GM19099 (cell line): ENCODE measurements around the gene SLC22A13.

Experiments
- POLR2A ChIP-seq: IDR thresholded peaks from 3 replicates; pipeline ENCODE4 v1.6.1; 2011; ENCODE audit warnings: low read depth; ENCODE audit not compliant: insufficient read length; ENCODE audit errors: extremely low read depth

SLC22A13 gene

GRCh38 chr3:38253704-38254103 lies 11.9 kb upstream of the SLC22A13 start:
- no peak for TF ChIP-seq POLR2A

GRCh38 chr3:38254872-38255271 lies 10.7 kb upstream of the SLC22A13 start:
- no peak for TF ChIP-seq POLR2A

- TF ChIP-seq POLR2A: no peak
Observed at GRCh38 chr3:38255627-38256026, 10.0 kb upstream of the SLC22A13 start.

GRCh38 chr3:38257583-38257982 lies 8.0 kb upstream of the SLC22A13 start:
- no peak for TF ChIP-seq POLR2A

- TF ChIP-seq POLR2A: no peak
Observed at GRCh38 chr3:38260474-38260873, 5.1 kb upstream of the SLC22A13 start.

GRCh38 chr3:38264353-38264771 lies 1.2 kb upstream of the SLC22A13 start:
- no peak for TF ChIP-seq POLR2A

GRCh38 chr3:38264779-38265178 lies 833 bp upstream of the SLC22A13 start:
- TF ChIP-seq POLR2A: no peak

GRCh38 chr3:38266810-38267209 lies 1.2 kb downstream of the SLC22A13 start:
- TF ChIP-seq POLR2A: no peak

- TF ChIP-seq POLR2A: no peak
Observed at GRCh38 chr3:38267662-38268061, 2.0 kb downstream of the SLC22A13 start.

- TF ChIP-seq POLR2A: no peak
Observed at GRCh38 chr3:38268087-38268486, 2.5 kb downstream of the SLC22A13 start.

- no peak for TF ChIP-seq POLR2A
Observed at GRCh38 chr3:38268522-38268921, 2.9 kb downstream of the SLC22A13 start.

GRCh38 chr3:38270606-38271005 lies 5.0 kb downstream of the SLC22A13 start:
- no peak for TF ChIP-seq POLR2A

- no peak for TF ChIP-seq POLR2A
Observed at GRCh38 chr3:38271553-38271952, 5.9 kb downstream of the SLC22A13 start.

- TF ChIP-seq POLR2A: no peak
Observed at GRCh38 chr3:38274864-38275649, 9.4 kb downstream of the SLC22A13 start.

GRCh38 chr3:38275658-38276057 lies 10.0 kb downstream of the SLC22A13 start:
- TF ChIP-seq POLR2A: no peak

GRCh38 chr3:38276081-38276916 lies 10.7 kb downstream of the SLC22A13 start:
- TF ChIP-seq POLR2A: no peak
